ENCODE results near the gene OGDHL. TPM values are rescaled to one million over a fixed set of nuclear protein-coding genes. Genes with fewer than 3 reads are reported as not detected.

OGDHL gene
- total and polyA plus RNA-seq, 2 donors (not counting 3 experiments of a cell fraction or from before 2014, with no cell fraction given), result 0.43 to 1.0 TPM

DNA sequence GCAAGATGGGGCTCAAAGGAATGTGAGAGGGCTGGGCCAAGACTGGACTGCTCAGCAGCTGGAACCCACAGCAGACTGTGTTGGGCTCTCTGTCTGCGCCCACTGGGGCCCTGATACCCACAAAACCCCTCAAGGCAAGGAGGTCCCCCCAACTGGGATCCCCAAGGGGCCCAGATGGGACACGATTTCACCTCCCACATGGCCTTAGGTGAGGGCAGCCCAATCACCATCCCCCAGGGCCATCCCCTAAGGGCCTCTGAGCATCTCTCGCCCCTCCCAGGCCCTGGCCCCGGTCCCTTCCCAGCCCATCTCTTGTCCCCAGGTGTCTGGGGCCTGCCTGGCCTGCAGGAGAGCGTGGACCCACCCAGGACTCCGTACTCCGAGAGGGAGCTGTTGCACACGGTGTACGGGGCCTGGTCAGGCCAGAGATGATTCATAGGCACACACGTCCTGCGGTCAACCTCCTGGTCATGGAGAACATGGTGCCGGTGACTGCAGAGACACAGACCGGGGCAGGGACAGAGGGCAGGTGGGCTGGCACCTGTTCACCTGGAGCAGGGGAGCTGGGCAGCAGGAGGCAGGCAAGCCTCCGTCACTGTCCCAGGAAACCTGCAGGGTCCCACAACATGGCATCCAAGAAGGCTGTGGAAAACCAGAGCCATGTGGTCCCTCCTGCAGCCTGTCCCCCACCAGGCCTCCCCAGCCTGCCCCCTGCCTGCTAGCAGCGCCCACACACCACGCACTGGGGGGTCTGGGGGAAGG lies 21.6 kb downstream of the OGDHL start:
- FAIRE-seq (no peak), DNase-seq (ENCODE audit: low read depth, low spot score) (no peak)
- Histone ChIP-seq H3K4me1 (ENCODE audit: control insufficient read depth, extremely low read depth, insufficient read depth, low read length) (no peaks in the 10 kb centered on the region), H3K27ac (ENCODE audit: insufficient read depth, low read depth, low read length) (no peak overlapping the region), H3K27me3 (ENCODE audit: control insufficient read depth in 2 of 2, insufficient read depth in 2 of 2, low read length in 2 of 2) (no peaks in the 10 kb centered on the region), H3K4me2 (ENCODE audit: insufficient read depth, low read length) (no peak overlapping the region), H4K20me1 (replicated peaks; ENCODE audit: control insufficient read depth, extremely low read depth, insufficient read depth, low read length) (no peaks in the 10 kb centered on the region), H3K36me3 (ENCODE audit: control insufficient read depth in 2 of 2, extremely low read depth in 1 of 2, insufficient read depth in 2 of 2, low read length in 2 of 2) (no peaks in the 10 kb centered on the region), H3K9ac (replicated peaks; ENCODE audit: extremely low read depth, insufficient read depth, low read length) (no peak overlapping the region), H3K9me3 (replicated peaks; ENCODE audit: control insufficient read depth, insufficient read depth, low read length) (no peaks in the 10 kb centered on the region), H2AFZ (ENCODE audit: low read depth, low read length) (no peak overlapping the region), H3K4me3 (replicated peaks in 1 of 3; ENCODE audit: insufficient read depth in 1 of 3, low read depth in 1 of 3, low read length in 3 of 3) (no peak overlapping the region), H3K9me1 (replicated peaks; ENCODE audit: control insufficient read depth, extremely low read depth, insufficient read depth, low read length) (no peaks in the 10 kb centered on the region), H3K79me2 (ENCODE audit: control insufficient read depth, insufficient read depth, low read length) (no peaks in the 10 kb centered on the region)
- dilution Hi-C loops (cut with MboI; ENCODE audit: extremely low pct_ligation_motif_present, low sequenced_read_pairs) (no loop called here), intact Hi-C loops (cut with micrococcal nuclease) (no loop called here)
- ChIA-PET POLR2A (no interaction called here), CTCF (no interaction called here)
- no TSS peak for BruUV-seq (replicated peaks)
- no peak for TF ChIP-seq POLR2A (IDR thresholded peaks at IDR 0.05; ENCODE audit: low read depth, low read length)

DNA sequence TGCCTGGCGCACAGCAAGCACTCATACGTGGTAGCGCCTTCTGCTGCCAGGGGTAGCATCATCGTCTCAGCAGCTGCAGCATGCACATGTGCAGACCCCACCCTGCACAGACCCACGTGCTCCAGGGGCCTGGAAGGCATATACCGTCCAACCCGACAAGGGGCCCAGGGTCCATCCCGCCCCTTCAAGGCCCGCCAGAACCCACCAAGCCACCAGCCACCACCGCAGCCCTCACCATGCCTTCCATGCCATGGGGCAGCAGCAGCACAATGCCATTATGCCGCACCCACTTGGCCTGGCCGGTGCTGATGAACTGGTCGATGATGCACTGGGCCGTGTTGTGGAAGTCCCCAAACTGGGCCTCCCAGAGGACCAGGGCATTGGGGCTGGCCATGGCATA lies 22.7 kb downstream of the OGDHL start:
- Histone ChIP-seq H3K27ac (ENCODE audit: insufficient read depth, low read depth, low read length) (no peak overlapping the region), H3K4me3 (replicated peaks in 1 of 3; ENCODE audit: insufficient read depth in 1 of 3, low read depth in 1 of 3, low read length in 3 of 3) (no peak overlapping the region), H2AFZ (ENCODE audit: low read depth, low read length) (no peak overlapping the region), H3K79me2 (ENCODE audit: control insufficient read depth, insufficient read depth, low read length) (no peaks in the 10 kb centered on the region), H3K27me3 (ENCODE audit: control insufficient read depth in 2 of 2, insufficient read depth in 2 of 2, low read length in 2 of 2) (no peaks in the 10 kb centered on the region), H3K9me1 (replicated peaks; ENCODE audit: control insufficient read depth, extremely low read depth, insufficient read depth, low read length) (no peaks in the 10 kb centered on the region), H3K4me2 (ENCODE audit: insufficient read depth, low read length) (no peak overlapping the region), H3K9me3 (replicated peaks; ENCODE audit: control insufficient read depth, insufficient read depth, low read length) (no peaks in the 10 kb centered on the region), H3K36me3 (ENCODE audit: control insufficient read depth in 2 of 2, extremely low read depth in 1 of 2, insufficient read depth in 2 of 2, low read length in 2 of 2) (no peaks in the 10 kb centered on the region), H3K9ac (replicated peaks; ENCODE audit: extremely low read depth, insufficient read depth, low read length) (no peak overlapping the region), H3K4me1 (ENCODE audit: control insufficient read depth, extremely low read depth, insufficient read depth, low read length) (no peaks in the 10 kb centered on the region), H4K20me1 (replicated peaks; ENCODE audit: control insufficient read depth, extremely low read depth, insufficient read depth, low read length) (no peaks in the 10 kb centered on the region)
- ChIA-PET CTCF (no interaction called here), POLR2A (no interaction called here)
- FAIRE-seq, result no peak
- DNase-seq (ENCODE audit: low read depth, low spot score), result no peak
- dilution Hi-C loops (cut with MboI; ENCODE audit: extremely low pct_ligation_motif_present, low sequenced_read_pairs), result no loop called here
- intact Hi-C loops (cut with micrococcal nuclease), result no loop called here
- BruUV-seq (replicated peaks), result no TSS peak
- TF ChIP-seq POLR2A (IDR thresholded peaks at IDR 0.05; ENCODE audit: low read depth, low read length) (no peak), FOS (IDR thresholded peaks at IDR 0.05; ENCODE audit: borderline replicate concordance, insufficient read depth, low read length) (no peak), JUN (IDR thresholded peaks at IDR 0.05; ENCODE audit: borderline replicate concordance, insufficient read depth, insufficient read length, low read depth) (no peak), EZH2 (IDR thresholded peaks at IDR 0.05; ENCODE audit: borderline replicate concordance, low read depth, low read length, severe bottlenecking) (no peak), GATA2 (IDR thresholded peaks at IDR 0.05; ENCODE audit: insufficient read depth, insufficient read length, low read depth, low read length) (no peak), POLR2AphosphoS5 (IDR thresholded peaks at IDR 0.05; ENCODE audit: insufficient read depth, low read depth, low read length) (no peak), MYC (IDR thresholded peaks at IDR 0.05; ENCODE audit: low read depth, low read length) (no peak)
- TF ChIP-seq, protein P1, sequence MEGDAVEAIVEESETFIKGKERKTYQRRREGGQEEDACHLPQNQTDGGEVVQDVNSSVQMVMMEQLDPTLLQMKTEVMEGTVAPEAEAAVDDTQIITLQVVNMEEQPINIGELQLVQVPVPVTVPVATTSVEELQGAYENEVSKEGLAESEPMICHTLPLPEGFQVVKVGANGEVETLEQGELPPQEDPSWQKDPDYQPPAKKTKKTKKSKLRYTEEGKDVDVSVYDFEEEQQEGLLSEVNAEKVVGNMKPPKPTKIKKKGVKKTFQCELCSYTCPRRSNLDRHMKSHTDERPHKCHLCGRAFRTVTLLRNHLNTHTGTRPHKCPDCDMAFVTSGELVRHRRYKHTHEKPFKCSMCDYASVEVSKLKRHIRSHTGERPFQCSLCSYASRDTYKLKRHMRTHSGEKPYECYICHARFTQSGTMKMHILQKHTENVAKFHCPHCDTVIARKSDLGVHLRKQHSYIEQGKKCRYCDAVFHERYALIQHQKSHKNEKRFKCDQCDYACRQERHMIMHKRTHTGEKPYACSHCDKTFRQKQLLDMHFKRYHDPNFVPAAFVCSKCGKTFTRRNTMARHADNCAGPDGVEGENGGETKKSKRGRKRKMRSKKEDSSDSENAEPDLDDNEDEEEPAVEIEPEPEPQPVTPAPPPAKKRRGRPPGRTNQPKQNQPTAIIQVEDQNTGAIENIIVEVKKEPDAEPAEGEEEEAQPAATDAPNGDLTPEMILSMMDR (IDR thresholded peaks at IDR 0.05; ENCODE audit: extremely low read depth in 1 of 2, insufficient read depth in 1 of 2, low read depth in 1 of 2, low read length in 2 of 2), result no peak
- TF ChIP-seq, protein P2, sequence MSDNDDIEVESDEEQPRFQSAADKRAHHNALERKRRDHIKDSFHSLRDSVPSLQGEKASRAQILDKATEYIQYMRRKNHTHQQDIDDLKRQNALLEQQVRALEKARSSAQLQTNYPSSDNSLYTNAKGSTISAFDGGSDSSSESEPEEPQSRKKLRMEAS (IDR thresholded peaks at IDR 0.05; ENCODE audit: insufficient read depth, insufficient read length), result no peak
